PC-3 (cell line): ENCODE data around the gene OPTC. TPM values are rescaled to one million over a fixed set of nuclear protein-coding genes. Genes with fewer than 3 reads are reported as not detected.

ENCODE experiments used
- ATAC-seq: fragments of 200-7000 bp; cut with Tn5 transposase; 2 replicates; pipeline ENCODE4 v1.9.1; 2020; ENCODE audit warnings: mild to moderate bottlenecking, moderate library complexity
- BruUV-seq: library from RNA; stranded (reverse); fragments of 400-500 nt; replicated peaks from 2 replicates; lab custom pipeline; 2021; lab: Mats Ljungman, UMichigan
- CTCF ChIA-PET: fragments of 300-600 bp; sonication (Branson Sonifier 250); formaldehyde crosslinking; loops from one replicate; lab custom pipeline; 2022; ENCODE audit warnings: antibody characterized with exemption; lab: Charles Lee
- POLR2A ChIA-PET: fragments of 300-600 bp; sonication (Branson Sonifier 250); formaldehyde crosslinking; loops from one replicate; lab custom pipeline; 2022; ENCODE audit warnings: antibody characterized with exemption; ENCODE audit not compliant: unreplicated experiment; lab: Charles Lee
- DNase-seq: peaks from one replicate; pipeline ENCODE4 v3.0.0-alpha.2; 2015
- H2AFZ ChIP-seq: fragments of 300-600 bp; sonication (generic); 2 replicates; pipeline ENCODE4 v1.6.0; 2016; ENCODE audit warnings: antibody characterized with exemption, low read length
- H3F3A ChIP-seq: fragments of 300-600 bp; sonication (generic); one replicate; pipeline ENCODE4 v1.6.0; 2017; ENCODE audit warnings: antibody characterized with exemption, low read length, control low read depth, mild to moderate bottlenecking; ENCODE audit not compliant: unreplicated experiment
- H3K27ac ChIP-seq: fragments of 300-600 bp; sonication (generic); 2 replicates; pipeline ENCODE4 v1.5.1; 2016; ENCODE audit warnings: mild to moderate bottlenecking, low read length
- H3K27me3 ChIP-seq: fragments of 300-600 bp; sonication (generic); 2 replicates; pipeline ENCODE4 v1.6.1; 2016; ENCODE audit warnings: low read length, mixed read lengths
- H3K36me3 ChIP-seq: fragments of 300-600 bp; sonication (generic); 2 replicates; pipeline ENCODE4 v1.6.1; 2016; ENCODE audit warnings: low read depth, mixed run types, low read length, mixed read lengths
- H3K4me1 ChIP-seq: fragments of 300-600 bp; sonication (generic); 2 replicates; pipeline ENCODE4 v1.5.1; 2016; ENCODE audit warnings: low read length; ENCODE audit not compliant: insufficient read depth
- H3K4me2 ChIP-seq: fragments of 300-600 bp; sonication (generic); 2 replicates; pipeline ENCODE4 v1.6.0; 2016; ENCODE audit warnings: low read length
- H3K4me3 ChIP-seq: fragments of 300-600 bp; sonication (generic); 2 replicates; pipeline ENCODE4 v1.5.1; 2016; ENCODE audit warnings: mild to moderate bottlenecking, low read length, mixed read lengths
- H3K79me2 ChIP-seq: fragments of 300-600 bp; sonication (generic); 2 replicates; pipeline ENCODE4 v1.6.1; 2017; ENCODE audit warnings: low read length, mixed read lengths
- H3K9ac ChIP-seq: fragments of 300-600 bp; sonication (generic); 2 replicates; pipeline ENCODE4 v1.6.0; 2016; ENCODE audit warnings: mild to moderate bottlenecking, low read length
- H3K9me2 ChIP-seq: fragments of 300-600 bp; sonication (generic); replicated peaks from 2 replicates; pipeline ENCODE4 v1.6.1; 2016; ENCODE audit warnings: mixed run types, low read length, mixed read lengths
- H3K9me3 ChIP-seq: fragments of 300-600 bp; sonication (generic); 2 replicates; pipeline ENCODE4 v1.6.1; 2016; ENCODE audit warnings: low read length, mixed read lengths
- H4K20me1 ChIP-seq: fragments of 300-600 bp; sonication (generic); 2 replicates; pipeline ENCODE4 v1.6.1; 2016; ENCODE audit warnings: low read length, mixed read lengths
- CTCF ChIP-seq: fragments of 300-600 bp; sonication (generic); conservative IDR thresholded peaks from 2 replicates; pipeline ENCODE4 v1.5.1; 2017; ENCODE audit warnings: antibody characterized with exemption, low read depth, mild to moderate bottlenecking, low read length
- EZH2 ChIP-seq: fragments of 300-600 bp; sonication (generic); IDR thresholded peaks from one replicate; pipeline ENCODE4 v1.6.1; 2017; ENCODE audit warnings: antibody characterized with exemption, mild to moderate bottlenecking, low read length; ENCODE audit not compliant: unreplicated experiment
- EZH2phosphoT487 ChIP-seq: fragments of 300-600 bp; sonication (generic); IDR thresholded peaks from 2 replicates; pipeline ENCODE4 v1.6.1; 2018; ENCODE audit warnings: mild to moderate bottlenecking, antibody characterized with exemption, low read length, borderline replicate concordance
- intact Hi-C: fragments of 100-400 bp; cut with micrococcal nuclease; formaldehyde crosslinking; loops from 2 replicates; pipeline ENCODE4 v1.9.0; 2023
- total RNA-seq: library from RNA; depleted of rRNA; stranded (reverse); fragments of >200 nt; gene quantifications from 2 replicates; pipeline ENCODE4 v1.2.3, GENCODE V29; 2014

OPTC gene
- total RNA-seq, 1 experiment from 2014 or later, result not detected

DNA sequence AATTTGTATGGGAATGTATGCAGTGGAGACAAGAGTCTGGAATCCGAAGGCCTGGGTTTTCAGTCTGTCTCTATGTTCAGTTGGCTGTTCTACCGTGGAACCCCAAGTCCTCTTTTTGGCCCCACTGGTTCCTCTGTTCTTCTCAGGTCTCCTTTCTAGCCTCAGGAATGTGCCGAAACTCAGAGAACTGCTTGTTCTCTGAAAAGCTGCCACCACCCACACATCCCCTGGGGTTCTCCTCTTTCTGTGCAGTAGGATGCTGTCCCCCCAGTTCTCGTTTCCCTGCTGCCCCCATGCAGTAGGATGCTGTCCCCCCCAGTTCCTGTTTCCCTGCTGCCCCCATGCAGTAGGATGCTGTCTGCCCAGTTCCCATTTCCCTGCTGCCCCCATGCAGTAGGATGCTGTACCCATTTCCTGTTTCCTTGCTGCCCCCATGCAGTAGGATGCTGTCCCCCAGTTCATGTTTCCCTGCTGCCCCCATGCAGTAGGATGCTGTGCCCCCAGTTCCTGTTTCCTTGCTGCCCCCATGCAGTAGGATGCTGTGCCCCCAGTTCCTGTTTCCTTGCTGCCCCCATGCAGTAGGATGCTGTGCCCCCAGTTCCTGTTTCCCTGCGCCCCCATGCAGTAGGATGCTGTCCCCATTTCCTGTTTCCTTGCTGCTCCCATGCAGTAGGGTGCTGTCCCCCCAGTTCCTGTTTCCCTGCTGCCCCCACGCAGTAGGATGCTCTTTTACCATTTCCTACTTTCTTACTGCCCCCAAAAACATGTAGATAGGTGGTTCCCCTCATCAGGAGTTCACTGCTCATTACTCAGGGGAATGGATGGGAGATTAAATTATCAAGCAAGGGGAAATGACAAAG is 35.3 kb downstream of the OPTC start:
- Histone ChIP-seq H3K9me2 (no peaks in the 10 kb centered on the region), H3K4me1 (peaks cover 36% of the 10 kb centered on the region), H2AFZ (no peak overlapping the region), H3F3A (peaks cover 3% of the 10 kb centered on the region), H3K4me3 (no peak overlapping the region), H4K20me1 (no peaks in the 10 kb centered on the region), H3K27me3 (no peaks in the 10 kb centered on the region), H3K9ac (no peak overlapping the region), H3K9me3 (no peaks in the 10 kb centered on the region), H3K36me3 (no peaks in the 10 kb centered on the region), H3K27ac (no peak overlapping the region), H3K4me2 (no peak overlapping the region), H3K79me2 (no peaks in the 10 kb centered on the region)
- ChIA-PET POLR2A (no interaction called here), CTCF (no interaction called here)
- intact Hi-C loops, result no loop called here
- no peak for TF ChIP-seq EZH2phosphoT487
- no peak for TF ChIP-seq CTCF
- DNase-seq (no peak), ATAC-seq (no peak)
- no TSS peak for BruUV-seq

DNA sequence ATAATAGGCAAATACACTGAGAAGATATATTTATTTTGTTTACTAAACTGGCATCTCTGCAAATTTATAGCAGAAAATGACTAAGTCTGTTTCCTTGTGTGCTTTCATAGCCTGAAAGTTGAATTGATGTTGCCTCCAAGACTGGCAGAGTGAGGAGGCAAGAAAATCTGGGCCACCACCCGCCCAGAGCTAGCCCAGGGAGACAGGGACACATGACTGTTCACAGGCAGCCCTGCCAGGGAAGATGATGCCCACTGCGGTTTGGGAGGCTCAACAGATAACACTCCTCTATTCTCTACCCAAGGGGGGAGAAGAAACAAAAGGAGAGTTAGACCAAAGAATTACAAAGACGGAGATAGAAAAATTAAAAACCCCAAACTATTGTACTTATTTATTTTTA is 37.1 kb downstream of the OPTC start:
- POLR2A ChIA-PET, result interaction anchor here (0.6 kb wide), 2 partner anchors 59 to 225 kb away, joined by 3 to 5 read pairs; no protein-coding TSS in a partner anchor
- no peak for ATAC-seq

More for the DNA sequence above, 37.1 kb downstream of the OPTC start:
- H3F3A ChIP-seq, result peaks cover 5% of the 10 kb centered on the region
- H3K27ac ChIP-seq, result no peak overlapping the region
- H3K79me2 ChIP-seq, result no peaks in the 10 kb centered on the region
- H3K9ac ChIP-seq, result no peak overlapping the region
- no peak overlapping the region for H2AFZ ChIP-seq
- no peaks in the 10 kb centered on the region for H4K20me1 ChIP-seq
- H3K4me1 ChIP-seq, result peaks cover 49% of the 10 kb centered on the region
- TF ChIP-seq CTCF, result no peak
- no peak for TF ChIP-seq EZH2
- no peak for TF ChIP-seq EZH2phosphoT487
- H3K4me3 ChIP-seq, result no peak overlapping the region
- intact Hi-C loops, result loop anchor here (10.0 kb wide), 1 partner anchor 264 kb away; the partner anchor contains the start of genes ZBED6 and ZC3H11A
- DNase-seq, result no peak
- no peak overlapping the region for H3K4me2 ChIP-seq
- BruUV-seq, result no TSS peak
- H3K9me3 ChIP-seq, result no peaks in the 10 kb centered on the region
- no peaks in the 10 kb centered on the region for H3K36me3 ChIP-seq
- H3K27me3 ChIP-seq, result no peaks in the 10 kb centered on the region
- CTCF ChIA-PET, result interaction anchor here (0.7 to 1.0 kb wide), 2 partner anchors 27 to 63 kb away, joined by 3 to 6 read pairs; no protein-coding TSS in a partner anchor
- no peaks in the 10 kb centered on the region for H3K9me2 ChIP-seq
